Fibroblast of lung (primary cell): ENCODE results near the gene MACC1. TPM values are rescaled to one million over a fixed set of nuclear protein-coding genes. Genes with fewer than 3 reads are reported as not detected.

Experiments
- DNase-seq, 2 donors: peaks; one replicate each; pipeline versions ENCODE4 v3.0.0 to v3.0.0-alpha.2; 2010; ENCODE audit warnings: low read depth in 2 of 2
- H2AFZ ChIP-seq: 2 replicates; pipeline ENCODE4 v1.5.1; 2012; ENCODE audit warnings: low read length, control low read depth, inconsistent platforms
- H3K27ac ChIP-seq: 2 replicates; pipeline ENCODE4 v1.5.1; 2011; ENCODE audit warnings: low read length, control low read depth; ENCODE audit not compliant: insufficient read depth
- H3K27me3 ChIP-seq: 2 replicates; pipeline ENCODE4 v1.5.1; 2011; ENCODE audit warnings: mild to moderate bottlenecking, low read length; ENCODE audit not compliant: control insufficient read depth, insufficient read depth
- H3K36me3 ChIP-seq: 2 replicates; pipeline ENCODE4 v1.5.1; 2011; ENCODE audit warnings: low read length; ENCODE audit not compliant: control insufficient read depth, insufficient read depth
- H3K4me1 ChIP-seq: 2 replicates; pipeline ENCODE4 v1.5.1; 2011; ENCODE audit warnings: low read length; ENCODE audit not compliant: control insufficient read depth, insufficient read depth; ENCODE audit errors: extremely low read depth
- H3K4me2 ChIP-seq: 2 replicates; pipeline ENCODE4 v1.5.1; 2011; ENCODE audit warnings: low read length, control low read depth; ENCODE audit not compliant: insufficient read depth; ENCODE audit errors: extremely low read depth
- H3K4me3 ChIP-seq, 4 experiments: fragments of 200-600 bp in 1 of 4; sonication (generic) in 1 of 4; replicated peaks in 1 of 4; 2 replicates each; pipeline ENCODE4 v1.5.1; 2011 to 2016; ENCODE audit warnings: low read length in 4 of 4, low read depth in 3 of 4, mild to moderate bottlenecking in 3 of 4, control low read depth in 2 of 4, inconsistent platforms in 1 of 4, mixed read lengths in 1 of 4; ENCODE audit not compliant: insufficient read depth in 1 of 4; ENCODE audit errors: control extremely low read depth in 1 of 4
- H3K79me2 ChIP-seq: 2 replicates; pipeline ENCODE4 v1.5.1; 2012; ENCODE audit warnings: mild to moderate bottlenecking, low read length, inconsistent platforms; ENCODE audit not compliant: control insufficient read depth, insufficient read depth
- H3K9ac ChIP-seq: 2 replicates; pipeline ENCODE4 v1.5.1; 2011; ENCODE audit warnings: mild to moderate bottlenecking, low read length, control low read depth; ENCODE audit not compliant: insufficient read depth
- H3K9me3 ChIP-seq: 2 replicates; pipeline ENCODE4 v1.5.1; 2012; ENCODE audit warnings: low read depth, low read length; ENCODE audit not compliant: control insufficient read depth, insufficient read depth
- H4K20me1 ChIP-seq: 2 replicates; pipeline ENCODE4 v1.5.1; 2011; ENCODE audit warnings: low read length; ENCODE audit not compliant: control insufficient read depth, insufficient read depth; ENCODE audit errors: extremely low read depth
- EZH2 ChIP-seq: IDR thresholded peaks from 2 replicates; pipeline ENCODE4 v1.5.1; 2012; ENCODE audit warnings: low read length, control low read depth, mild to moderate bottlenecking; ENCODE audit errors: missing control alignments
- polyA plus RNA-seq, 2 donors: library from polyadenylated mRNA; depleted of rRNA in 1 of 2; stranded (reverse) in 1 of 2; unstranded in 1 of 2; fragments of >200 nt; gene quantifications; 2 replicates each; pipeline ENCODE4 v1.2.1, GENCODE V29; 2011 to 2012; ENCODE audit warnings: missing spikeins in 1 of 2
- total RNA-seq: library from RNA; depleted of rRNA; stranded (reverse); fragments of >200 nt; gene quantifications from 2 replicates; pipeline ENCODE4 v1.2.1, GENCODE V29; 2014
- TF ChIP-seq, protein P1 (sequence below), 2 donors: IDR thresholded peaks in 1 of 2; conservative IDR thresholded peaks in 1 of 2; 1 replicate in 1 of 2; 2 replicates in 1 of 2; pipeline ENCODE4 v1.5.1; 2011 to 2012; ENCODE audit warnings: low read length in 2 of 2, control low read depth in 1 of 2, inconsistent platforms in 1 of 2, low read depth in 1 of 2, mild to moderate bottlenecking in 1 of 2

MACC1 gene
- total and polyA plus RNA-seq, 2 donors (not counting 1 experiment from before 2014, with no cell fraction given) = under 0.01 to 0.33 TPM

DNA sequence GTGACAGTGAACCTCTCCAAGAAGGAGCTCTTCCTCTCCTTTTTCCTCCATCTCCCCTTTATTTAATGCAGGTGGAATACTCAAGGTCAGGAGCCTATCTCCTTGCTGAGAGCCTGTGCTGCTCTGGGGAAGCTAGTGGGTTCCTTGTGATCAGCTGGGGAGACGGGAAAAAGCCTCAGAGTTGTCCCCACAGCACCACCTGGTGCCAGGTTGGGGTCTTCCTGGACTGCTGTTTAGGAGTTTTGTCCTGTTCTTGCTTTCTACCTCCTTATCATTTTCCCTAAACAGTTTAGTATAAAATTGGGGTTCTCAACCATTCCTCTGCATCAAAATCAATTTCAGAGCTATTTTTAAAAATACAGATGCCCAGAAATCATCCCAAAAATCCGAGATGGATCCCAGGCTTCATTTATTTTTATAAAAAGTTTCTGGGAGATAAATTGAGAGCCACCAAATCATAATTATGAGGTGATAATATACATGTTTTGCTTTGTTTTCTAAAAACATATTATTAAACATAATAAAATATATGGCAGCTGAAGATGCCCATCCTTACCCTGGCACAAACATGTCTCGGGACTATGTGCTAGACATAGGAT is 44.3 kb downstream of the MACC1 start:
- Histone ChIP-seq H3K4me1 (no peaks in the 10 kb centered on the region), H3K36me3 (no peaks in the 10 kb centered on the region), H3K4me3 (no peak overlapping the region), H2AFZ (no peak overlapping the region), H4K20me1 (no peaks in the 10 kb centered on the region), H3K79me2 (no peaks in the 10 kb centered on the region), H3K9me3 (no peaks in the 10 kb centered on the region), H3K27ac (no peak overlapping the region), H3K27me3 (no peaks in the 10 kb centered on the region), H3K4me2 (no peak overlapping the region), H3K9ac (no peak overlapping the region)
- no peak for TF ChIP-seq EZH2
- TF ChIP-seq, protein P1, sequence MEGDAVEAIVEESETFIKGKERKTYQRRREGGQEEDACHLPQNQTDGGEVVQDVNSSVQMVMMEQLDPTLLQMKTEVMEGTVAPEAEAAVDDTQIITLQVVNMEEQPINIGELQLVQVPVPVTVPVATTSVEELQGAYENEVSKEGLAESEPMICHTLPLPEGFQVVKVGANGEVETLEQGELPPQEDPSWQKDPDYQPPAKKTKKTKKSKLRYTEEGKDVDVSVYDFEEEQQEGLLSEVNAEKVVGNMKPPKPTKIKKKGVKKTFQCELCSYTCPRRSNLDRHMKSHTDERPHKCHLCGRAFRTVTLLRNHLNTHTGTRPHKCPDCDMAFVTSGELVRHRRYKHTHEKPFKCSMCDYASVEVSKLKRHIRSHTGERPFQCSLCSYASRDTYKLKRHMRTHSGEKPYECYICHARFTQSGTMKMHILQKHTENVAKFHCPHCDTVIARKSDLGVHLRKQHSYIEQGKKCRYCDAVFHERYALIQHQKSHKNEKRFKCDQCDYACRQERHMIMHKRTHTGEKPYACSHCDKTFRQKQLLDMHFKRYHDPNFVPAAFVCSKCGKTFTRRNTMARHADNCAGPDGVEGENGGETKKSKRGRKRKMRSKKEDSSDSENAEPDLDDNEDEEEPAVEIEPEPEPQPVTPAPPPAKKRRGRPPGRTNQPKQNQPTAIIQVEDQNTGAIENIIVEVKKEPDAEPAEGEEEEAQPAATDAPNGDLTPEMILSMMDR (conservative IDR thresholded peaks at IDR 0.05 in 1 of 2, IDR thresholded peaks at IDR 0.05 in 1 of 2; ENCODE audit: low read depth in 1 of 2, low read length in 2 of 2) = peak; percentile 52 to 58
- DNase-seq = peak; percentile 57 to 64

DNA sequence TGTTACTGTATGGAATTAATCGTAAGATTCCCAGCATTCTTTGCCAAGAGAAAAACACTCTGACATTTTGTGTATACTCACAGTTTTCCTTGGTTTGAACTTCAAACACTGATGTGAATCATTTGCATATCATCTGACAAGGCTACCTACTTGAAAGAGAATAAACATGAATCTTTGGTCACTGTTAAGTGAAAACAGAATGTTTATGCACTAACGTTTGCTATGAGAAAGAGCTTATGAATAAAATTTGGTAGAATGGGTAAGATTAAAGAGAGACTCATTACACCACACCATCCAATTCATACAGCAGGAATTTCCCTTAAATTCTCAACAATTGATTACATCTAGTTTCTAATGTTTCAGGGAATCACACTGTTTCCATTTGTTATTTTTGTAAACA is 46.6 kb downstream of the MACC1 start:
- Histone ChIP-seq H2AFZ (no peak overlapping the region), H3K27ac (no peak overlapping the region), H3K4me2 (no peak overlapping the region), H3K4me3 (no peak overlapping the region), H3K27me3 (no peaks in the 10 kb centered on the region), H3K9ac (no peak overlapping the region), H3K79me2 (no peaks in the 10 kb centered on the region), H3K4me1 (no peaks in the 10 kb centered on the region), H3K9me3 (no peaks in the 10 kb centered on the region), H4K20me1 (no peaks in the 10 kb centered on the region), H3K36me3 (no peaks in the 10 kb centered on the region)
- TF ChIP-seq, protein P1 (conservative IDR thresholded peaks at IDR 0.05 in 1 of 2, IDR thresholded peaks at IDR 0.05 in 1 of 2; ENCODE audit: low read depth in 1 of 2, low read length in 2 of 2) = no peak
- no peak for TF ChIP-seq EZH2
- peak in 1 of 2 donors; percentile 53 for DNase-seq

DNA sequence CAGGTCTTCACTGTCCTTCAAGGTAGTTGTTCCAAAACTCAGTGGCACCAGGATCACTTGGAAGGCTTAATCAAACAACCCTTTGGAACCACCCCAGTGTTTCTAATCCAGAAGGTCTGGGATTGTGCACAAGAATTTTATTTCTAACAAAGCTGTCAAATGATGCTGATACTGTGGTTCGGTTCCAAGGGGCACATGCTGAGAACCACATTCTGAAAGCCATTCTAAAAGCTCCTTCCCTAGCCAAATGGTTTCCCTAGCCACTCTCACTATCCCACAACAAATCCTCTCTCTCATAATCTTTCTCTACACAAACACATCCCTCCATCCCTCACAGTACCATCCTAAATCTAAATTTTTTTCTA is 52.1 kb downstream of the MACC1 start:
- no peak overlapping the region for H3K4me3 ChIP-seq
- DNase-seq = no peak
- H3K27ac ChIP-seq = no peak overlapping the region

More for the DNA sequence above, 52.1 kb downstream of the MACC1 start:
- Histone ChIP-seq H3K79me2 (no peaks in the 10 kb centered on the region), H2AFZ (no peak overlapping the region), H3K4me1 (no peaks in the 10 kb centered on the region), H3K36me3 (no peaks in the 10 kb centered on the region), H3K9me3 (no peaks in the 10 kb centered on the region), H4K20me1 (no peaks in the 10 kb centered on the region), H3K27me3 (no peaks in the 10 kb centered on the region), H3K4me2 (no peak overlapping the region), H3K9ac (no peak overlapping the region)
- TF ChIP-seq EZH2 = no peak
- TF ChIP-seq, protein P1 (conservative IDR thresholded peaks at IDR 0.05 in 1 of 2, IDR thresholded peaks at IDR 0.05 in 1 of 2; ENCODE audit: low read depth in 1 of 2, low read length in 2 of 2) = no peak
